ENCODE data around the gene SMAD6.
"Not testable (repeated sequence)": the region's sequence is repeated elsewhere in the genome, so short reads cannot be mapped to it uniquely, and the experiment has no call there.

SMAD6 gene

DNA sequence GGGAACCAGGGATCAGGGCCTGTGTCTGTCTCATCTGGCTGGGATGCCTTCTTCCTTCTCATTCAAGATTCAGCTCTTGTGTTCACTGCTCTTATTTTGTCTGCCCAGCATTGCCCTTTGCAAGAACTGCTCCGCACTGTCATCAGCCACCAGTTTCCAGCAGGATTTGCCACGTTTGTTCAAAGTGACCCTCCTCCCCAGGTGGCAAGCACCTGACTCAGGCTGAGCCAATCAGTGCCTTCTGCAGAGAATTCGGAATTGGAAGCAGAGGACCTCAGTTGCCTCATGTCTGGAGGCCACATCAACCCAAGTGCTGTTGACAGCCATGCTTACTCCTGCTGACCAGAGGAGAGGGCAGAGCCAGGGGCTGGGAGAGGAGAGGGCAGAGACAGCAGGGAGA is 124.5 kb downstream of the SMAD6 start:
- no peak for DNase-seq (ENCODE audit: low spot score)

DNA sequence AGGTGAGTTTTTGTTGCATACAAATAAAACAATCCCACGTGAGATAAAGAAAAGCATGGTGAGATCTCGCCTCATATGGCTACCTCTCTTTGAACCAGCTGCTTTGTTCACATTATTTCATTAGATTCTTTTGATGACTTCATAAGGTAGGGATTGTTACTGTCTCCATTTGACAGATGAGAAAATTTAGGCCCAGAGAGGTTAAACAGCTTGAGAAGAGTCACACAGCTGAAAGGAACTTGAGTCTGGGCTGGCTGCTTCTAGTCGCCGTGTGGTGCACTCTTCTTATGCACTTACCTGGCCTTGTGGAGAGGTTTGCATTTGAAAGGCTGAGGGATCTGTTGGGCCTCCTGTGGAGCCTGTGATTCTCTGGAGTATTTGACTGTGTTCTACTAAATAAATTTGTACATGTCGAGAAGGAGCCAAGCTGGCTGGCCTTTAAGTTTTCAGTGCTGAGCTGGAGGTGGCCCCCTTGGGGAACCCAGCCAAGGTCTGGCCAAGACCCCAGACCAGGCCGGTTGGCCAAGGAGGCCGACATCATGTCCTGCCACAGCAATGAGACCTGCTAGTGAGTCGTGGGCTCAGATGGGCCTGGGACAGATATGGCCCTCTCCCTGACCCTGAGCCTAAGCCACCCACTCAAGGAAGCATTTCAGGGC is 125.1 kb downstream of the SMAD6 start:
- no peak for DNase-seq (ENCODE audit: low spot score)

DNA sequence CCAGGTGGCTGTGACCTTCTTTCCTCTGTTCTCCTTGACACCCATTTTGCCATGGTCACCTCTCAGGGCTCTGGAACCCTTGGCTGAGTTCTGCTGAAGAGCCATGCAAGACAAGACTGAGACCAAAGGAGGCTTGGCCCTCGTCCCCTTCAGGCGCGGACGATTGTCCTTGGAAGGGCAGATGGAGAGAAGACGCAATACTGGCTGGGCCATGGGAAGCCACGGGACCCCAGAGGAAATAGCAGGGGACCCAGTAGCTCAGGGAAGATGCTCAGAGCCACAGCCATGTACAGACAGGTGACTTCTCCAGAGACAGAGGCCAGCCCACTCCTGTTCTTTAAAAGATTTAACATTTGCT is 125.6 kb downstream of the SMAD6 start:
- no peak for DNase-seq (ENCODE audit: low spot score)

DNA sequence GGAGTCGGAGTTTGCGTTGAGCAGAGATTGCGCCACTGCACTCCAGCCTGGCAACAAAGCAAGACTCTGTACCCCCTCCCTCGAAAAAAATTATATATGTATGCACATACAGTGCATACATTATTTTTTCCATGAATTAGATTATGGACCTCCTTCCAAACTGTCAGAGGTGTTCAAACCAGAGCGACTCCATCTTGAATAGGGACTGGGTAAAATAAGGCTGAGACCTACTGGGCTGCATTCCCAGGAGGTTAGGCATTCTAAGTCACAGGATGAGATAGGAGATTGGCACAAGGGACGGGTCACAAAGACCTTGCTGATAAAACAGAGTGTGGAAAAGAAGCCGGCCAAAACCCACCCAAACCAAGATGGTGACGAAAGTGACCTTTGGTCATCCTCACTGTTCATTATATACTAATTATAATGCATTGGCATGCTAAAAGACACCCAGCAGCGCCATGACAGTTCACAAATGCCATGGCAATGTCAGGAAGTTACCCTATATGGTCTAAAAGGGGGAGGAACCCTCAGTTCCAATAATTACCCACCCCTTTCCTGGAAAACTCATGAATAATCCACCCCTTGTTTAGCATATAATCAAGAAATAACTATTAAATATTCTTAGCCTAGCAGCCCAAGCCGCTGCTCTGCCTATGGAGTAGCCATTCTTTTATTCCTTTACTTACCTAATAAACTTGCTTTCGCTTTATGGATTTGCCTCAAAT is 126.9 kb downstream of the SMAD6 start:
- not testable (repeated sequence) for DNase-seq (ENCODE audit: low spot score)

DNA sequence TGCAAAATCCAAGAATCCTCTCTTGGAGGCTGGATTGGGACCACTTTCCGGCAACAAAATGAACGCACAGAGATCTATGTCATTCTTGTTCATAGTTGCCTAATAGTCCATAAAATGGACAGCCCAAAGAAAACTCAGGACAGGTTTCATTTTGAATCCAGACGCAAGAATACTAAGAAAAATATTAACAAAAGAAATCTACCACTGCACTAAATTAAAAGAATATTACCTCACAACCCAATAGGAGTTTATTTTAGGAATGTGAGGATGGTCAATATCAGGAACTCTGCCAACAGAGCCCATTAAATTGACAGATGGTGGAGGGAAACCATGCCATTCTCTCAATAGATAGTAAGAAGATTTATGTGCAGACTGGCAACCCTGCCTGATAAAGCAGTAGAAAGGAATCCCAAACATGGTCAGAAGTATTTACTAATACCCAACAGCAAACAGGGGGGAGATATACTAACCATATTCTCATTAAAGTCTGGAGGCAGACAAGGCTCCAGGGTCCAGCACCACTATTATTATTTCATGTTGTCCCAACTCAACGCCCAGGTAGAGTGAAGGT is 127.6 kb downstream of the SMAD6 start:
- no peak for DNase-seq (ENCODE audit: low spot score)

DNA sequence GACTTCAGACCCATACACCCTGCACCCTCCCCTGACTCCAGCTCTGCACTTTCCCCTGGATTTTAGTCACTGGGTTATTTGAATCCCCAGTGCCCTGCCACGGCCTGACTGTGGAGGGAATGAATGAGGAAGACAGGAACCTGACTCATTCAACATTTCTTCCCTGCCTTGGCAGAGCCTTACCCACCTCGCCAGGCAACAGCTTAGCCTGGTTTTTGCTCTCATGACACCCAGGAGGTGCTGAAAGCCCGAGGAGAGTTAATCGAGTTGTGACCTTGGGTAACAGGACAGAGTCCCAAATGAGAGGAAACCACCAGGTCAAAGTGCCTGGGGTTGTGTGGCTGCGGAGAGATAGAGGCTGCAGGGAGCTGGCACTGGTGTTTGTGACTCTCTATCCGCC is 128.3 kb downstream of the SMAD6 start:
- peak; percentile 71 for DNase-seq (ENCODE audit: low spot score)

GRCh38 chr15:66830823-66831222 is 128.8 kb downstream of the SMAD6 start:
- no peak for DNase-seq (ENCODE audit: low spot score)

- DNase-seq (ENCODE audit: low spot score) = no peak
Observed at GRCh38 chr15:66831289-66831688, 129.3 kb downstream of the SMAD6 start.

GRCh38 chr15:66831801-66832390 is 129.9 kb downstream of the SMAD6 start:
- no peak for DNase-seq (ENCODE audit: low spot score)

Data from GM03348 (cell line).